IMR-90 (cell line): Measurements from ENCODE around the gene AMDHD2. TPM values are rescaled to one million over a fixed set of nuclear protein-coding genes. Genes with fewer than 3 reads are reported as not detected.

Experiments
- ATAC-seq: fragments of 200-7000 bp; cut with Tn5 transposase; 2 replicates; pipeline ENCODE4 v1.9.1; 2020; ENCODE audit warnings: low read depth, mild to moderate bottlenecking, moderate library complexity
- BruUV-seq: library from RNA; stranded (reverse); fragments of 400-500 nt; replicated peaks from 2 replicates; lab custom pipeline; 2021; lab: Mats Ljungman, UMichigan
- CTCF ChIA-PET: fragments of 300-600 bp; formaldehyde crosslinking; extraction: SDS; loops from one replicate; lab custom pipeline; 2021; ENCODE audit warnings: antibody characterized with exemption; lab: Yijun Ruan, JAX
- POLR2A ChIA-PET: fragments of 300-600 bp; sonication (Branson Sonifier 250); formaldehyde crosslinking; loops from one replicate; lab custom pipeline; 2022; ENCODE audit warnings: antibody characterized with exemption; ENCODE audit not compliant: unreplicated experiment; lab: Charles Lee
- DNase-seq: peaks from one replicate; pipeline ENCODE4 v3.0.0; 2013
- H2AFZ ChIP-seq: replicated peaks from 2 replicates; pipeline ENCODE3; 2013; ENCODE audit warnings: low read length, mild to moderate bottlenecking; ENCODE audit not compliant: poor library complexity
- H2AK5ac ChIP-seq: 2 replicates; pipeline ENCODE4 v1.6.1; 2013; ENCODE audit warnings: low read depth, low read length, inconsistent platforms
- H2AK9ac ChIP-seq: replicated peaks from 2 replicates; pipeline ENCODE3; 2013; ENCODE audit warnings: mild to moderate bottlenecking, low read depth, low read length, moderate library complexity; ENCODE audit not compliant: poor library complexity
- H2BK120ac ChIP-seq: 2 replicates; pipeline ENCODE4 v1.6.1; 2013; ENCODE audit warnings: low read depth, low read length, inconsistent platforms
- H2BK15ac ChIP-seq: 3 replicates; pipeline ENCODE4 v1.6.1; 2013; ENCODE audit warnings: low read depth, low read length, inconsistent platforms
- H2BK20ac ChIP-seq: 2 replicates; pipeline ENCODE4 v1.6.1; 2013; ENCODE audit warnings: low read depth, mild to moderate bottlenecking, inconsistent platforms, low read length, moderate library complexity
- H2BK5ac ChIP-seq: 2 replicates; pipeline ENCODE4 v1.6.1; 2013; ENCODE audit warnings: mild to moderate bottlenecking, low read depth, low read length, inconsistent platforms; ENCODE audit not compliant: poor library complexity, severe bottlenecking
- H3K14ac ChIP-seq: replicated peaks from 2 replicates; pipeline ENCODE4 v1.6.1; 2013; ENCODE audit warnings: low read depth, low read length, inconsistent platforms
- H3K18ac ChIP-seq: 2 replicates; pipeline ENCODE4 v1.6.1; 2013; ENCODE audit warnings: low read depth, low read length, control low read depth
- H3K23ac ChIP-seq: 2 replicates; pipeline ENCODE4 v1.6.1; 2013; ENCODE audit warnings: low read depth, low read length, inconsistent platforms
- H3K27ac ChIP-seq: 2 replicates; pipeline ENCODE4 v1.5.1; 2013; ENCODE audit warnings: mild to moderate bottlenecking, control low read depth, low read length; ENCODE audit not compliant: insufficient read depth
- H3K27me3 ChIP-seq: 2 replicates; pipeline ENCODE4 v1.6.1; 2013; ENCODE audit warnings: low read length; ENCODE audit not compliant: control insufficient read depth, insufficient read depth
- H3K36me3 ChIP-seq: 2 replicates; pipeline ENCODE4 v1.6.1; 2013; ENCODE audit warnings: low read length, mixed read lengths; ENCODE audit not compliant: control insufficient read depth, insufficient read depth
- H3K4ac ChIP-seq: 2 replicates; pipeline ENCODE4 v1.6.1; 2013; ENCODE audit warnings: low read depth, low read length, inconsistent platforms
- H3K4me1 ChIP-seq: 2 replicates; pipeline ENCODE4 v1.6.1; 2013; ENCODE audit warnings: low read length, mixed read lengths; ENCODE audit not compliant: control insufficient read depth, insufficient read depth
- H3K4me2 ChIP-seq: 2 replicates; pipeline ENCODE4 v1.6.1; 2013; ENCODE audit warnings: low read depth, mild to moderate bottlenecking, control low read depth, low read length, moderate library complexity
- H3K4me3 ChIP-seq: 2 replicates; pipeline ENCODE4 v1.5.1; 2013; ENCODE audit warnings: low read depth, mild to moderate bottlenecking, control low read depth, low read length, moderate library complexity; ENCODE audit not compliant: insufficient read depth
- H3K56ac ChIP-seq: 2 replicates; pipeline ENCODE4 v1.6.1; 2013; ENCODE audit warnings: low read length, inconsistent platforms; ENCODE audit not compliant: insufficient read depth; ENCODE audit errors: extremely low read depth
- H3K79me1 ChIP-seq, 2 experiments: 2 replicates each; pipeline ENCODE4 v1.6.1; 2013; ENCODE audit warnings: low read length in 2 of 2, inconsistent platforms in 1 of 2, low read depth in 1 of 2
- H3K9ac ChIP-seq: 2 replicates; pipeline ENCODE4 v1.6.1; 2013; ENCODE audit warnings: low read depth, low read length, control low read depth
- H3K9me1 ChIP-seq: 2 replicates; pipeline ENCODE4 v1.6.1; 2013; ENCODE audit warnings: low read length, inconsistent platforms; ENCODE audit not compliant: insufficient read depth
- H3K9me3 ChIP-seq: 2 replicates; pipeline ENCODE4 v1.6.1; 2013; ENCODE audit warnings: low read length; ENCODE audit not compliant: control insufficient read depth, insufficient read depth
- H4K20me1 ChIP-seq: 2 replicates; pipeline ENCODE4 v1.6.1; 2013; ENCODE audit warnings: low read length, inconsistent platforms; ENCODE audit not compliant: insufficient read depth
- H4K5ac ChIP-seq: 2 replicates; pipeline ENCODE4 v1.6.1; 2013; ENCODE audit warnings: mild to moderate bottlenecking, low read depth, low read length, control low read depth
- H4K8ac ChIP-seq, 2 experiments: 2 replicates each; pipeline ENCODE4 v1.6.1; 2013; ENCODE audit warnings: low read depth in 2 of 2, low read length in 2 of 2, control low read depth in 1 of 2, inconsistent platforms in 1 of 2
- H4K91ac ChIP-seq: 2 replicates; pipeline ENCODE4 v1.6.1; 2013; ENCODE audit warnings: low read depth, low read length, inconsistent platforms; ENCODE audit not compliant: insufficient read depth
- MAFK ChIP-seq: IDR thresholded peaks from 2 replicates; pipeline ENCODE4 v1.6.1; 2012; ENCODE audit warnings: low read depth, low read length, improper control_type of control experiment
- MXI1 ChIP-seq: IDR thresholded peaks from 2 replicates; pipeline ENCODE4 v1.6.1; 2012; ENCODE audit warnings: low read depth, mild to moderate bottlenecking, low read length, moderate library complexity, borderline replicate concordance
- SMC3 ChIP-seq: fragments of 150-350 bp; IDR thresholded peaks from 2 replicates; pipeline ENCODE4 v1.6.1; 2016; ENCODE audit warnings: low read depth, mild to moderate bottlenecking, antibody characterized with exemption, low read length, moderate library complexity
- WGBS, 2 experiments: methylation state at CpG; one replicate each; pipeline versions ENCODE4 v1.1.5 to v1.1.7; 2013; ENCODE audit warnings: missing lambda C conversion rate in 2 of 2; ENCODE audit not compliant: insufficient read length in 1 of 2; ENCODE audit errors: extremely low coverage in 2 of 2; 5-methylcytosine and 5-hydroxymethylcytosine counted together
- dilution Hi-C: fragments of 300-500 bp; cut with HindIII; formaldehyde crosslinking; loops from one replicate; pipeline ENCODE4 v1.14.3; 2018; ENCODE audit warnings: low sequenced_read_pairs; ENCODE audit not compliant: unreplicated experiment
- in situ Hi-C: fragments of 300-500 bp; cut with MboI; formaldehyde crosslinking; loops from 3 replicates; pipeline ENCODE4 v1.14.3; 2019; ENCODE audit warnings: low sequenced_read_pairs, inconsistent platforms, mixed read lengths
- intact Hi-C: fragments of 100-400 bp; cut with micrococcal nuclease; formaldehyde crosslinking; loops from 2 replicates; pipeline ENCODE4 v1.10.0; 2022
- polyA plus RNA-seq, 3 experiments: library from polyadenylated mRNA; depleted of rRNA; stranded (reverse); fragments of >200 nt; gene quantifications; 2 replicates each; pipeline ENCODE4 v1.2.3, GENCODE V29; 2012; ENCODE audit warnings: low replicate concordance in 1 of 3
- total RNA-seq: library from RNA; depleted of rRNA; stranded (reverse); fragments of >200 nt; gene quantifications from 2 replicates; pipeline ENCODE4 v1.2.3, GENCODE V29; 2012

The AMDHD2 gene
- total and polyA plus RNA-seq, 2 of the 4 experiments (the other 2 are of a cell fraction): 10.6 to 30.3 TPM

- Histone ChIP-seq H3K9ac (no peak overlapping the region), H2BK5ac (no peak overlapping the region), H4K91ac (no peak overlapping the region), H3K79me1 (peaks cover 12 to 57% of the 10 kb centered on the region in 2 experiments), H2BK120ac (no peak overlapping the region), H4K5ac (no peak overlapping the region), H3K56ac (no peak overlapping the region), H3K27ac (no peak overlapping the region), H3K4ac (no peak overlapping the region), H2BK15ac (no peak overlapping the region), H2AK9ac (no peak overlapping the region), H2AFZ (no peak overlapping the region), H3K23ac (no peak overlapping the region), H3K14ac (no peak overlapping the region), H2BK20ac (no peak overlapping the region), H3K36me3 (peaks cover 4% of the 10 kb centered on the region), H3K4me3 (no peak overlapping the region), H4K20me1 (peaks cover 57% of the 10 kb centered on the region), H3K27me3 (no peaks in the 10 kb centered on the region), H3K9me1 (peaks cover 19% of the 10 kb centered on the region), H3K18ac (no peak overlapping the region), H3K4me1 (peaks cover 16% of the 10 kb centered on the region), H3K4me2 (no peak overlapping the region), H3K9me3 (no peaks in the 10 kb centered on the region), H4K8ac (no peak overlapping the region), H2AK5ac (no peak overlapping the region)
- 93% methylated on average over 5 of the region's 12 CpGs; no CpG with 5 or more reads in 1 of the 2 experiments for WGBS, 2 experiments
- dilution Hi-C loops (no loop called here), intact Hi-C loops (no loop called here), in situ Hi-C loops (no loop called here)
- TF ChIP-seq SMC3: no peak
- no peak for TF ChIP-seq MXI1
- TF ChIP-seq MAFK: no peak
- DNase-seq (no peak), ATAC-seq (no peak)
- ChIA-PET POLR2A (no interaction called here), CTCF (no interaction called here)
- BruUV-seq: no TSS peak
Measured at GRCh38 chr16:2517954-2518605, 2.1 kb upstream of the AMDHD2 start.
